GM19467 (cell line): ENCODE data around the gene MINDY2.
"Not testable (repeated sequence)": the region's sequence is repeated elsewhere in the genome, so short reads cannot be mapped to it uniquely, and the experiment has no call there.

ENCODE experiments used
- ATAC-seq: cut with Tn5 transposase; IDR thresholded peaks from one replicate; pipeline ENCODE4 v1.9.1; 2021; ENCODE audit warnings: mild to moderate bottlenecking, moderate library complexity; ENCODE audit not compliant: unreplicated experiment

Gene MINDY2

DNA sequence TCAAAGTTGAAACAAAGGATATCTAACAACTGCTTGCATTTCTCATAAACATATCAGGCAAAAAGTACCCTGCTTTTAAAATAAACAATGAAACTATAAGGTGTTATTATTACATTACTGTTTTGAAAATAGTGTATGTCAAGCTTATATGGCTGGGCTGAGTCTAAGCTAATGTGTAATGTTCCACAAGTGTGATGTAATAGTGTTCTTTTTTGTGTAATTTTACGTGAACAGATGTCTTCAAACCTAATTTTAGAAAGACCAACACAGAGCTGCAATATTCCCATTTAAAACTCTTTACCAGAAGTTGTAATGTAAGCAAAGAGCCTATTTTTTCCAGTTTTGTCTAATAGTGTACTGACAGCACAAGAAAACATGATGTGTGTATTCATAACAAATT is 34.0 kb downstream of the MINDY2 start:
- no peak for ATAC-seq

DNA sequence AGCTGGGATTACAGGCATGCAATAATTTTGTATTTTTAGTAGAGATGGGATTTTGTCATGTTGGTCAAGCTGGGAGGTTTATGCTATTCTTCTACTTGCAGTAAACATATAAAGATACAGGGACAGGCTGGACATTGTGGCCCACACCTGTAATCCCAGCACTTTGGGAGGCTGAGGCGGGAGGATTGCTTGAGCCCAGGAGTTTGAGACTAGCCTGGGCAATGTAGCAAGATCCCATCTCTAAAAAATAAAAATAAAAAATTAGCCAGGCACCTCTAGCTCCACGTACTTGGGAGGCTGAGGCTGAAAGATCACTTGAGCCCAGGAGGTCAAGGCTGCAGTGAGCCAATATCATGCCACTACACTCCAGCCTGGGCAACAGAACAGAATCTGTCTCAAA is 52.2 kb downstream of the MINDY2 start:
- ATAC-seq = not testable (repeated sequence)

GRCh38 chr15:58830556-58830955 is 59.5 kb downstream of the MINDY2 start:
- no peak for ATAC-seq

GRCh38 chr15:58833681-58834426 is 62.8 kb downstream of the MINDY2 start:
- not testable (repeated sequence) for ATAC-seq

DNA sequence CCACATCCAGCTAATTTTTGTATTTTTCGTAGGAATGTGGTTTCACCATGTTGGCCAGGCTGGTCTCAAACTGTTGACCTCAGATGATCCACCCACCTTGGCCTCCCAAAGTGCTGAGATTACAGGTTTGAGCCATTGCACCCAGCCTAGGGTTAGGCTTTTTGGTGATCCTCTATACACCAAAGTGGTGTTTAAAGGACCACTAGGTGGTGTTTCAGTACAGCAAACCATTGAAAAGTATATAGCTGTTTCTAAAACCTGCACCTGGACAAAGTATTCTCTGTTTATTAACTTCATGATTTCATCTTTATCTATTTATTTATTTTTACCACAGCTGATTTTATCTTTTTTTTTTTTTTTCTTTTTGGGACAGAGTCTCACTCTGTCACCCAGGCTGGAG is 68.4 kb downstream of the MINDY2 start:
- no peak for ATAC-seq

- no peak for ATAC-seq
Observed at GRCh38 chr15:58840048-58840447, 68.9 kb downstream of the MINDY2 start.

DNA sequence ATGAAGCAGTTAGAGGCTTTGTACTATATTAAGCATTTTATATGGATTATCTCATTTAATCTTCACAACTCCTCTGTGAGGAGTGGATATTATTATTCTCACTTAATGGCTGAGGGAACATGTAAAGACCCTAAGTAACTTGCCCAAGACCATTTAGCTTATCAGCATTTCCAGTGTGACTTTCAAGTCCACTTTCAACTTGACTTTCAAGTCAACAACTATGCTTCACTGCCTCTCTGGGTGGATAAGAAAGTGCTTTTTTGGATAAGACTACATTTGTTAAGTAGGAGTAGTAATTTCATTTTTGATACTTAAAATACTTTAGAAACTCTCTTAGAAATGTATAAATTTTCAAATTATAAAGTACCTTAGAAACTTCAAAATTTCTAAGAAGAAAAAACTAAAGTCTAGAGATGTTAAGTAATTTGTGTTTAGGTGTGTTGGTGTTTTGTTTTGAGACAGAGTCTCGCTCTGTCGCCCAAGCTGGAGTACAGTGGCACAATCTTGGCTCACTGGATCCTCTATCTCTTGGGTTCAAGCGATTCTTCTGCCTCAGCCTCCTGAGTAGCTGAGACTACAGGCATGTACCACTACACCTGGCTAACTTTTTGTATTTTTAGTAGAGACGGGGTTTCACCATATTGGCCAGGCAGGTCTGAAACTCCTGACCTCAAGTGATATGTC is 71.8 kb downstream of the MINDY2 start:
- ATAC-seq = no peak

DNA sequence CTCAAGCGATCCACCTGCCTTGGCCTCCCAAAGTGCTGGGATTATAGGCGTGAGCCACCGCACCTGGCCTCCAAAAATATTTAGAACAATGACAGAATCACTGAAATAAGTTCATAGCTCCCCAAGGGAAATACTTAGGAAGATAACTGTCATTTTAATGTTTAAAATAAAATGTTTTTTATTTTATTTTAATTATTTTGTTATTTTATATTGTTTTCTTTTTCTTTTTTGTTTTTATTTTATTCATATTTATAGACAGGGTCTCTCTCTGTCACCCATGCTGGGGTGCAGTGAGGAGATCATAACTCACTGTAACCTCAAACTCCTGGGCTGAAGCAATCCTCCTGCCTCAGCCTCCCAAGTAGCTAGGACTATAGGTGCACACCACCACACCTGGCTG is 80.1 kb downstream of the MINDY2 start:
- ATAC-seq = not testable (repeated sequence)

- no peak for ATAC-seq
Observed at GRCh38 chr15:58852347-58852746, 81.2 kb downstream of the MINDY2 start.

DNA sequence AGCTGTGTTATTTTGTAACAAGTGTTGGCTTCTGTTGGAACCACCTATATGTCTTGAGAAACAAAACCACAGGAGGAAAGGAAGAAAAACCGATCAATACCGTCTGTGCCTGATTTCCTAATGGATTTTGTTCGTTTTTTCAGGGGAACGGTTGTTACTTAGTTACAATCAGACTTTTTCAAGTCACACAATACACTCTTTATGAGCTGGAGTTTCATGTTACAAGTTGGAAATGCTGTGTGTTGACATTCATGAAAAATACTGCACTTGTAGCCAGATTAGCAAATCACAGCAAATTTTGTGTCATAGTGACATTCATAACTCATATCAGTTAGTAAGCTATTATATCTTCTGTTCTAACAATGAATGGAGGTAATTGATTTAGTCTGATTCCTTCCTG is 83.5 kb downstream of the MINDY2 start:
- ATAC-seq = no peak

DNA sequence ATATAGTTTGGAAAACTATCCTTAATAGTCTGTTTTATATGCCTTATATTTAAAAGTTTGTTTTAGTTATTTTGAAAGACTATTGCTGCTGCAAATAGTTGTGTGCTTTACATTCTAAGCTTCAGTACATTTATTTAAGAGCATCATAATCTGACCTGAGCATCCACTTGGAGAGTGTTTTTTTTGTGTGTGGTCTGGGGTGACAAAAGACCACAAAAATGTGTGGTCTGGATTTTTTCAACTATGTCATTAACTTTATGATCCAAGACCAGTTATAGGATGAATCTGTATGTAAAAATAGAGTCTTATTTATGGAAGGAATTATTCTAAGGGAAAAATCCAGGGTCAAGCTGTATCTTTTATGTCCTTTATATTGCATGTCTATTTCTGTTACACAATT is 85.0 kb downstream of the MINDY2 start:
- no peak for ATAC-seq

GRCh38 chr15:58856621-58857020 is 85.5 kb downstream of the MINDY2 start:
- not testable (repeated sequence) for ATAC-seq

DNA sequence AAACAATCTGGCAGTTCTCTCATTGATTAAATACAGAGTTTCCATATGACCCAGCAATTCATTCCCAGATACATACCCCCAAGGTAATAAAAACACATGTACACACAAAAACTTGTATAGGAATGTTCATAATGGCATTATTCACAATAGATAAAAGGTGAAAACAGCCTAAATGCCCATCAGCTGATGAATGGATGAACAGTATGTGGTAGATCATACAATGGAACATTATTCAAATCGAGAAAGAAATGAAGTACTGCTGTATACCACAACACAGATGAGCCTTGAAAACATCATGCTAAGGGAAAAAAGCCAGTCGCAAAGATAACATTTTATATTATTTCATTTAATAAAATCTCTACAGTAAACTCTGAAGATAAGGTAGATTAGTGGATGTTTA is 91.2 kb downstream of the MINDY2 start:
- ATAC-seq = no peak

- ATAC-seq = no peak
Observed at GRCh38 chr15:58864602-58865424, 93.7 kb downstream of the MINDY2 start.

GRCh38 chr15:58865425-58865880 is 94.4 kb downstream of the MINDY2 start:
- no peak for ATAC-seq

- ATAC-seq = no peak
Observed at GRCh38 chr15:58867926-58868325, 96.8 kb downstream of the MINDY2 start.

DNA sequence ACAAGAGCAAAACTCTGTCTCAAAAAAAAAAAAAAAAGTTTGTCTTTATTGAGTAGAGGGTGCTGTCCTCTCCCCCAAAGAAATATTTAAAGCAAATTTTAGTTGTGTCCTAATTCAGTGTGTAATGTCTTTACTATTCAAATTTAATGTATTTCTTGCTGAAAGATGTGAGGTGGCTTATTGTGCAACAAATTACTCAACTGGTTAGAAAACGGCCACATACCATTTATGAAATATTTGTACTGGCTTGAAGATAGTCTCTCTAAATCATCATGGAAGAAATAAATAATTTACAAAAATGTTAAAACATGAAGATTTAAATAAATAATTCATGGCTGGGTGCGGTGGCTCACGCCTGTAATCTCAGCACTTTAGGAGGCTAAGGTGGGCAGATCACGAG is 99.3 kb downstream of the MINDY2 start:
- ATAC-seq = no peak

GRCh38 chr15:58873267-58873666 is 102.2 kb downstream of the MINDY2 start:
- ATAC-seq = no peak

DNA sequence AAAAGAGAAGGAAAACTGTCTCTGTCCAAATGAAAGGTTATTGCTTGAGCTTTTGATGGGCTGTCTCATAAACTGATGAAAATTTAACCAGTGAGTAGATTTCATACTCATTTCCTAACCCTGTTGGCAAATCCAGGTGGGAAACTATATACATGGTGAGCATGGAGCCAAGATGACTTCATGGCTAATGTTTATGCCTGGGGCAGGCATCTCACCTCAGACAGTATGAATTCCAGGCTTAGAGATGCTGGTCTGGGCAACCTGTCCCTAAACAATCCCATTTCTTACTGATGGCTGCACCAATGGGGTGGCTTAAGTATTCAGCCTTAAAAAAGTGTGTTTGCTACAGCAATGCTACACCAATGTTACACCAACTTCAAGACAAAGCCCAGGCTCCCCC is 104.2 kb downstream of the MINDY2 start:
- no peak for ATAC-seq

DNA sequence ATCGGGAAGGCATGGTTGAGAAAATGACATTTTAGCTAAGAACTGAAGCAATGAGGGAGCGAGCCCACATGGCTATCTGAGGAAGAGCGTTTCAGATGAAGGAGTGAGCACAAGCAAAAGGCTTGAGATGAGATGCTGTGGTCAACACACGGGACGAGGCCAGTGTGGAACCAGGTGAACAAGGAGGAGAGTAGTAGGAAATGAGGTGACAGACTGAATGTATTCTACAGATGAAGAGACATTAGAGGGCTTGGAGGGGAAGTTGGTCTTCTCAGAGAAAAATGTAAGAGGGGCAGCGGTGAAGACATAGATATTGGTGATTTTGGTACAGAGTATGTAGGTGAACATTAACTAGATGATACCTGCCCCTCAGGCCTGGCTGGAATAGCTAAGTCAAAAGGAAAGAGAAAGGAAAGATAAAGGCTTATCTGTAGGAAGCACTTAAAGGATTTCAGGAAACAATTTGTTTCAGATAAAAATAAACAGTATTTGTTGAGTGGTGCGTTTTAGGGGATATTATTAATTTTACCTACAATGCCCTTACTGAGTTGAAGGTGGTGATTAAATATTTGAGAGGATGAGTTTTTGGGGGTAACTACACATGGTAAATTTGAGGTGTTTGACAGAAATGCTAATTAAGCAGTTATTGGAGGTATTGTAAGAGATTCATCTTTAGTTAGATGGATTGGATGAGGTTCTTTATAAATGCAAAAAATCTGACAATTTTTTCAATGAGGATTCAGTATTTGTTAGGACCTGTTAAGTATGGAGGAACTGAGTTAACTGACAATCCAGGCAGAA is 105.4 kb downstream of the MINDY2 start:
- no peak for ATAC-seq
